HuH-7.5 (cell line): ENCODE results near the gene PPARG.
A peak's percentile ranks its signal among the peaks of the same experiment; 100 is the strongest.
"Not testable (repeated sequence)": the region's sequence is repeated elsewhere in the genome, so short reads cannot be mapped to it uniquely, and the experiment has no call there.

Experiments
- DNase-seq: peaks from one replicate; pipeline ENCODE4 v3.0.0; 2011; ENCODE audit warnings: low spot score

Gene PPARG

GRCh38 chr3:12380461-12380860 is 91.6 kb downstream of the PPARG start:
- DNase-seq, result no peak

DNA sequence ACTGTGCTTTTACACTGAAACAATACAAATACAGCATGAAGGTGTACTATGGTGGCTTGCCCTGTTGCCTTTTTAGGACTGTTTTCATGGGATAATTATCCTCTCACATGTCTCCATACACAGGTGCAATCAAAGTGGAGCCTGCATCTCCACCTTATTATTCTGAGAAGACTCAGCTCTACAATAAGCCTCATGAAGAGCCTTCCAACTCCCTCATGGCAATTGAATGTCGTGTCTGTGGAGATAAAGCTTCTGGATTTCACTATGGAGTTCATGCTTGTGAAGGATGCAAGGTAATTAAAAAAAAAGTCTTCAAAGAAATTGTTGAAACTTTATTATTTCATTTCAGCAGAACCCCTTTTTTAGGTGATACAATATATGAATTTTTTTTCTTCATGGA is 92.3 kb downstream of the PPARG start:
- no peak for DNase-seq

DNA sequence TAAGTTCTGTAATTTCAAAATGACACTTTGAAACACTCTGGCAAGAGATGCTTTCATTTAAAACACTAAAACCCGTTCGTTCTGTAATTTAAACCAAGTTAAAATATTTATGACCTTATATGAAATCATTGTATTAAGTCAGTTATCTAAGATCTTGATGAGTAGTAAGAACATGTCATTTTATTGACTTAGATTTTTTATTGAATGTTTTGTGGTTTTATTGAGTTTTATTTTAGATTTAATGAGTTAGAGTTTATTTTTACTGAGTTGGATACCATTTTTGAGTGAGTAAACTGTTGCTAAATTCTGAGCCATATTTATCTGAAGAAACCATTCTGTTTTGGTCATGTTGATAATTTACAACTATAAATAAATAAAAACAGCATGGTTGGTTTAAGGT is 94.3 kb downstream of the PPARG start:
- DNase-seq, result no peak

DNA sequence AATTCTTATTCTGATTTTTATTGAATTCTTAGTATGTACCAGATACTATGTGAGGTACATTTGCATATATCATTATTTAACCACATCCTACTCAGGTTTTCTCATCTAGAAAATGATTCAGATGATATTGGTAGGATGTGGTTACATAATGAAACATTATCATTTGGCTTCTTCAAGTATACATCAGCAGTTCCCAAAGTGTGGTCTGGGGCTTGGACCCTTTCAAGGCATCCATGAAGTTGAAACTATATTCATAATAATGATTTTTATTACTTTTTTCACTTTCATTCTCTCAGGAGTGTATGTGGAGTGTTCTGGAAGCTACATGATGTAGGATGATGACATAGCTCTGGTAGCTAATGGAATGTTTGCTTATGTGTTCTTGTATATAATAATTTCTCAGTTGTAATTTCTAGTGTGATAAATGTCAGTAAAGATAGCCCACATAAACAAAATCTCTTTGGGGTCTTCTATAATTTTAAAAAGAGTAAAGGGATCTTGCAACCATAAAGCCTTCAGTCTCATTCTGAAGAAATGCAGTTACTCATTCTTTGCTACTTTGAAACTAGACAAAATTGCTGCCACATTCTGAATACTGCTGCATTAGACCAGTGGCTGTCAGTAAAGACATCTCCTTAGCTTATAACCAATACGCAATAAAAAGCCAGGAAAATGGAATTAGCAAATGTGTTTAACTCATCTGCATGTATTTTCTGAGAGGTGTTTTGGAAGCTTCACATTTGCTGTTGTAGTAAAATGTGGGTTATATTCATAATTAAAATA is 95.8 kb downstream of the PPARG start:
- no peak for DNase-seq

DNA sequence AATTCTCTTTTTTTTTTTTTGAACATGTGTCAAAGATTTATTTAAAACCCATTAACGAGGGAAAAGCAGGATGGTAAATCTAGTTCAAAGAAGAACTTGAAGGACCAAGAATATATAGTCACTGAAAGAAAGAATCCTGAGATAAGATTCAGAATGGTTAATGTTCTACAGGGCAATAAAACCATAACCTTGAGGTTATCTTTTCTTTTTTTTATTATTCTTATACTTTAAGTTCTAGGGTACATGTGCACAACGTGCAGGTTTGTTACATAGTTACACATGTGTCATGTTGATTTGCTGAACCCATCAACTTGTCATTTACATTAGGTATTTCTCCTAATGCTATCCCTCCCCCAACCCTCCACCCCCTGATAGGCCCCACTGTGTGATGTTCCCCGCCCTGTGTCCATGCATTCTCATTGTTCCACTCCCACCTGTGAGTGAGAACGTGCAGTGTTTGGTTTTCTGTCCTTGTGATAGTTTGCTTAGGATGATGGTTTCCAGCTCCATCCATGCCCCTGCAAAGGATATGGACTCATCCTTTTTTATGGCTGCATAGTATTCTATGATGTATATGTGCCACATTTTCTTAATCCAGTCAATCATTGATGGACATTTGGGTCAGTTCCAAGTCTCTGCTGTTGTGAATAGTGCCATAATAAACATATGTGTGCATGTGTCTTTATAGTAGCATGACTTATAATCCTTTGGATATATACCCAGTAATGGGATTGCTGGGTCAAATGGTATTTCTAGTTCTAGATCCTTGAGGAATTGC is 97.8 kb downstream of the PPARG start:
- DNase-seq, result not testable (repeated sequence)

- no peak for DNase-seq
Observed at GRCh38 chr3:12388185-12388584, 99.3 kb downstream of the PPARG start.

DNA sequence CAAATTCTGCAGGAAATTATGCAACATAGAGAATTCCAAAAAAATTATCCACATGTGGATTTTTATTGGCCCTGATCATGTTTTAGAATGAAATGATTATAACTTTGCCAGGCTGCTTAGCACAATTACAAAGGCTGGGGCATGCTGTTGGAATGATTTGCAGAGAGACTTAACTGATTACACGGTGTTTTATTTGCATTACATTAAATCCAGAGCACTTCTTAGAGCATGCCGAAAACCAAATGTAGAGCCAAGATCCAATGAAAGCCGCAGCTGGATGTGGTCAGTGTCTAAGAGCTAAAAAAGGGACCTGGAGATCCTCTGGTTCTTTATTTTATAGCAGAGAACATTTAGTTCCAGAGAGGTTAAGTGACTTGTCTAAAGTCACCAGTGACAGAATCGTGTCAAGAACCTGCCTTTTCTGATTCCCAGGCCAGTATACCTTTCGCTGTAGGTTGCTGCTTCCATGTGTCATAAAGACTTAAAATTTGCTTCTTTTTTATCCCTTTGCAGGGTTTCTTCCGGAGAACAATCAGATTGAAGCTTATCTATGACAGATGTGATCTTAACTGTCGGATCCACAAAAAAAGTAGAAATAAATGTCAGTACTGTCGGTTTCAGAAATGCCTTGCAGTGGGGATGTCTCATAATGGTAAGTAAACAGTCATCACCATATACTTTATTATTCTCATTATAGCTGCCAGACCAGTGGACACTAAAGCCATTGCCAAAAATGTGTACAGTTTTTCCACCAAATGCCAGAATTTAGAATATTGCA is 103.4 kb downstream of the PPARG start:
- DNase-seq, result no peak

GRCh38 chr3:12393894-12394293 is 105.0 kb downstream of the PPARG start:
- DNase-seq, result no peak

DNA sequence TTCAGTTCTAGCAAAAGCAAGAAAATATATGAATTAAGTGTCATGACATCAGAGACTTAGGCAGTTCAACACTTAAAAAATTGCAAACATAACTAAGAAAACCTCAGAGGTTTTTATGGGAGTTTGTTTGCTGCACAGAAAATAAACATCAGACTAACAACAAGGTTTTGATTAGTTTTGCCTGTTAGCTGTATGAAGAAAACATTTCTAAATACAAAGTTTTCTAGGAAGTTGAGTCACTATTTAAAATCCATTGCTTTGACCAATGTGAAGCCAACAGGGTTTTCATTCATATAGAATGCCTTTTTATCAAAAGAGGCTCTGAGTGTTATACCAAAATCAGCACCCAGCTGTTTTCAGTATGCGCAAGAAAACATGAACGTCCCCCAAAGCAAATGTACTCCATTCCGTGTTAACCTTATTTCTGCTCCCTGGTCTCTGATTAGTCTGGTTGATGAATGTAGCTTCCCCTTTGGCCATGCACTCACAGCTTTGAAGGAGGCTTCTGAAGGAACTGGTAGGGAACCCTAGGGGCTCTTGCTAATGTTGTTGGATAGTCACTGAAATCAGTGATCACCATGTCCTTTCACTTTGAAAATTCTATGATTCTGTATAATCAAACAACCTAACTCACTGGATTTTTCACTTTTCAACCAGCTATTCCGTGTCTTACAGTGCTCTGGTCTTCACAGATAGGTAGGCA is 105.8 kb downstream of the PPARG start:
- DNase-seq, result no peak

- no peak for DNase-seq
Observed at GRCh38 chr3:12395349-12396012, 106.6 kb downstream of the PPARG start.

DNA sequence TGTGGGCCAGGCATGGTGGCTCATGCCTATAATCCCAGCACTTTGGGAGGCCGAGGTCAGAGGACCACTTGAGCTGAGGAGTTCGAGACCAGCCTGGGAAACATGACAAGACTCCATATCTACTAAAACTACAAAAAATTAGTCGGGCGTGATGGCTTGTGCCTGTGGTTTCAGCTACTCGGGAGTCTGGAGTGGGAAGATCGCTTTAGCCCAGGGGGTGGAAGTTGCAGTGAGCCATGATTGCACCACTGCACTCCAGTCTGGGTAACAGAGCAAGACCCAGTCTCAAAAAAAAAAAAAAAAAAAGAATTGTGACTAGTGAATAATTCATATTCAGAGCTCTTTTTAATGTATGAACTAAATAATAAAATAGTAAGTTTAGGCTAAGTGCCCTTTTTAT is 107.6 kb downstream of the PPARG start:
- DNase-seq, result no peak

DNA sequence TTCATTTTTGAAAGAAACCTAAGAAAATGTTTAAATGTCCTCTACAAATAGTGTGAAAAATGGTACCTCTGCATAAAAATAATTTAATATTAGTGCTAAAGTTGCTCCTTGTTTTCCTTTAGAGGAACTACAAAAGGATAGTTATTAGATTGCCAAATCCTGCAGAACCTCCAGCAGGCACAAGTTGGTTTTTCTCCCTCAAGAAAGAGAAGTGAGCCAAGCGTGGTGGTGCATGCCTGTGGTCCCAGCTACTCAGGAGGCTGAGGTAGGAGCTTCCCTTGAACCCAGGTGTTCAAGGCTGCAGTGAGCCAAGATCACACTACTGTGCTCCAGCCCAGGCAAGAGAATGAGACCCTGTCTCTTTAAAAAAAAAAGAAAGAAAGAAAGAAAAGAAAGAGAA is 110.4 kb downstream of the PPARG start:
- no peak for DNase-seq

- DNase-seq, result no peak
Observed at GRCh38 chr3:12400616-12401194, 111.8 kb downstream of the PPARG start.

DNA sequence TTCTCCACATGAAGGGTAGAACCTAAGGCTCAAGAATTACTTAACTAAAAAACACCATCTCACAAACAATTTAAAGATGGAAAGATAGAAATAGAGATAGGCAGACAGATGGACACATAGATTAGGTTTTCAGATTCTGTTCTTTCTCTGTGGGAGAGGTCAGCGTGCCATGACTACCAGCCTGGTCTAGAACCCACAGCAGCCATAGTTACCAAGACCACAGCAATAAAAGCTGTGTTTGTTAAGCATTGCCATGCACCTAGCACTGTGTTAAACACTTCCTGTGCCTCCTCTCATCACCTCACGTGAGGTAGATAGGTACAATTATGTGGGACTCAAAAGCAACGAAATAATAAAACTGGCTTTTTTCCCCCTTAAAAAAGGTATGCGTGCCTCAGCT is 112.3 kb downstream of the PPARG start:
- DNase-seq, result no peak

DNA sequence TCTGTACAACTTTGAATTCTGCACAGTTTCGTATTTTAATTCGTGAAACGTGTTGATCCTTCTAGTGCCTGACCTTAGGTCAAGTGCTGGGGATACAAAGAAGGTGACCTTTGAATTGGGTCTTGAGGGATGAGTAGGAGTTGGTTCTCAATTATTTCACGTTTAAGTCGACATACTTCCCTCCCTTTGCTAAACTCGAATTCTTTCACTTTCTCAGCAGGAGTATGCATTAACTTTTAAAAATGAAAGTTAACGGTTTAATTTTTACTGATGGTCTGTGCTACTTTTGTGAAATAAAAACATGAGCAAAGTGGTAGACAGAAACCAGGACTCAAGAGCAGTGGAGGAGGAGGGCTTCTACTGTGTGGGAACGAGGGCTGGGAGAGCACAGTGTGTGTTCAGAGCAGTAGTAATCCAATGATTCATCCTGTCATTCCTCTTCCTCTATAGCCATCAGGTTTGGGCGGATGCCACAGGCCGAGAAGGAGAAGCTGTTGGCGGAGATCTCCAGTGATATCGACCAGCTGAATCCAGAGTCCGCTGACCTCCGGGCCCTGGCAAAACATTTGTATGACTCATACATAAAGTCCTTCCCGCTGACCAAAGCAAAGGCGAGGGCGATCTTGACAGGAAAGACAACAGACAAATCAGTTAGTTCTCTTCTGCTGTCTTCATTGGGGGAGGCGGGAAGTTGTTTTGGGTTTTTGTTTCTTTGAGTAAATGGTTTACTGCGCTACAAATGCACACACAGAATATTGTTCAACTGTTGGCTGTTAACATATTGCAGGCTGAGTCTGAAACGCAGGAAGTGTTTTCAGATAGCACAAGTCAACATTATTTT is 116.8 kb downstream of the PPARG start:
- DNase-seq, result peak; percentile 72

DNA sequence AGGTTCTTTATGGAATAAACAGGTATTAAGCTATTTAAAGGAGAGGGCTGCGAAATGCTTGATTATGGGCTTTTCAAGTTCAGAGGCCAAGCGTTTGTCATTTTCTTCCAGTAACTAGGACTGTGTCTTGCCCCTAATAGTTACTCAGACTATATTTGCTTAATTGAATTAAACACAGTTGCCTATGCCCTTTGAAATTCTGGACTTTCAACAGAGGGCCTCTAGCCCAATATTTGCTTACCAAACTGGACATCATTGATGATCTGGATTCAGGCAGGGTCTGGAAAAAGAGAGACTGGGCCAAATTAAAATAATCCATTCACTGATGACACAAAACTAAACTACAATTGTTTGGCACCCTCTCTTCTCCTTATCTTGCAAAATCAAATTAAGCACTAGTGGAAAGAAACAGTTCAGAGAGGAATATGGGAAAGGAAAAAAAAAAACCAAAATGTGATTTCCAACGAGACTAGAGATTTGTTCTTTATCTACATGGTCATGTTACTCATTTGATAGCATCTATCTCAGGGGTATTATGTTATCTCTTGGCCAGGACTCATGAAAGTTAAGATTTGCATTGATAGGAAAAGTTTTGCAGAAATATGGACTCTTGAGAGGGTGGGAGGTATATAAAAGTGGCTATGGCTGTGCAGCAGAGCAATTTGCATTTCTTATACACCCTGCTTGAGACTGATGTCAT is 120.3 kb downstream of the PPARG start:
- no peak for DNase-seq

DNA sequence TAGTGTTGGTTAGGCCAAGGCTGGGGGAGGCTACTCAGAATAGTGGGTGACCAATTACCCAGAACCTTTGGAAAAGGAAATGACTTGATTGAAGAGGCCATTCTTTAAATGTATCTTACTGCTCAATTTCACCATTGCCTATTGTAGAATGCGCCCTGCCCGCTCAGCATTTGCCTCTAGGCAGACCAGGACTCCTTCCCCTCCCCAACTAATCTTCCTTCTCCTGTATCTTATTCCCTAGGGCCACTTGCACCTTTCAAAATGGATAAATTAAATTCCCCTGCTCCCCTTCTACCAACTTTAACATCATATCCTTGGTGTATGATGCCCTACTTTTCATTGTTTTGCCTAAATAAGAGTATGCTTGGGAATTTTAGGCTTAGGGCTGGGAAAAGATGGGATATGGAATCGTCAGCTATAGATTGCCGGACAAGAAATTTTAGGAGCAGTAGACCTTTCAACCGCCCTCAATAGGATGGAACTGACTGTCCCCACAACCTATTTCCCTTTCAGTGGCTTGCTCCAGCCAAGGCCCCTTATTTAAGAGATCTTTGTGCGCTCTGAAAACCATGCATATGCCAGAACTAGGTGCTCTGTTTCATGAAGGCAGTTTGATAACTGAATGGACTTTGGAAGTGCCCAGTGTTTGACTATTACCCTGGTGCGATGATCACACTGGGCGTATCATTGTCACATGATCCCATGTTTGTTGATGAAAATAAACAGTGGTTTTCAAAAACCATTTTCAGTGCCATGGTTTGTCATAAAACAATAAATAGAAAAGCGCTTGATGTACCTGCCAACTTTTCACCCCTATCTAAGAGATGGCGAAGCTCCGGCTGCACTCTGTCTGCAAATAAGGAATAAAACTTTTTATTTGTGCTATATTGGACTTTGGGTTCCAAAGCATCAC is 121.1 kb downstream of the PPARG start:
- no peak for DNase-seq

DNA sequence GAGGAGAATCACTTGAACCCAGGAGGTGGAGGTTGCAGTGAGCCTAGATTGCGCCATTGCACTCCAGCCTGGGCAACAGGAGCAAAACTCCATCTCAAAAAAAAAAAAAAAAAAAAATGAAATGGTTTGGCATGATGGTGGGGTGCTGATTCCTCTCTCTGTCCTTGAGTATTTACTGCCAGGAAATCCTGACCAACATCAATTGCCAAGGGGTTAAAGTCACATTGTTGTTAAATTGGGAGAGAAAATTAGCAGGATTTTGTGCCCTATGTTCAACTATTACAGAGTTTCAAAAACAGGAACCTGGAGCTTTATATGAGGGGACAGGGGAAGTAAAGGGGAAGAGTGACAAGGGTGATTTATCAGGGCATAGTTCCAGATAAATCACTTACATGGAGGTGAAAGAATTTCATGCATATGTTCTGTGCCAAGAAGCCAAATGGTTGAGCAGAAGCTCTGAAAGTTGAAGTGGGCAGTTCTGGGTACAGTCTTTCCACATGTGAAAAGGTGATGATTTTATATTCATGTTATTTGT is 124.9 kb downstream of the PPARG start:
- DNase-seq, result no peak
